HG03520 (cell line): ENCODE results near the gene ARL6IP5.

Experiments used
- ATAC-seq: cut with Tn5 transposase; IDR thresholded peaks from one replicate; pipeline ENCODE4 v1.9.1; 2021; ENCODE audit warnings: mild to moderate bottlenecking, moderate library complexity; ENCODE audit not compliant: unreplicated experiment

ARL6IP5 gene

GRCh38 chr3:69149586-69149985, 64.8 kb downstream of the ARL6IP5 start:
- ATAC-seq: no peak
